ENCODE results near the gene TRMU.

Gene TRMU

GRCh38 chr22:46296257-46297150 is 39.0 kb upstream of the TRMU start, which contains the start of gene GTSE1:
GTSE1 (plus strand) TSS chr22:46296870; CDS start chr22:46297401, 531 bp downstream.
- peak; percentile 98 for ATAC-seq
- TF ChIP-seq ESRRG (CRISPR knock-in tag; IDR thresholded peaks at IDR 0.05) (no peak), PATZ1 (CRISPR knock-in tag; IDR thresholded peaks at IDR 0.05; ENCODE audit: borderline replicate concordance) (no peak), ZFP30 (CRISPR knock-in tag; IDR thresholded peaks at IDR 0.05) (no peak), CSRNP3 (CRISPR knock-in tag; IDR thresholded peaks at IDR 0.05) (no peak)

GRCh38 chr22:46297151-46297812 is 38.2 kb upstream of the TRMU start:
- ATAC-seq: peak; percentile 31

GRCh38 chr22:46299101-46299500 is 36.4 kb upstream of the TRMU start:
- no peak for TF ChIP-seq ZNF565 (CRISPR knock-in tag; conservative IDR thresholded peaks at IDR 0.05; ENCODE audit: low read depth)
- TF ChIP-seq ZNF70 (CRISPR knock-in tag; IDR thresholded peaks at IDR 0.05): no peak
- TF ChIP-seq ISL1 (CRISPR knock-in tag; IDR thresholded peaks at IDR 0.05): no peak
- no peak for TF ChIP-seq TOX (CRISPR knock-in tag; IDR thresholded peaks at IDR 0.05; ENCODE audit: borderline replicate concordance)
- no peak for TF ChIP-seq GLIS3 (CRISPR knock-in tag; IDR thresholded peaks at IDR 0.05)
- no peak for TF ChIP-seq SNAI2 (CRISPR knock-in tag; IDR thresholded peaks at IDR 0.05)
- no peak for TF ChIP-seq ZFP3 (CRISPR knock-in tag; IDR thresholded peaks at IDR 0.05)
- no peak for TF ChIP-seq RARB (CRISPR knock-in tag; IDR thresholded peaks at IDR 0.05)
- TF ChIP-seq ZC3H10 (CRISPR knock-in tag; IDR thresholded peaks at IDR 0.05): no peak
- no peak for TF ChIP-seq PATZ1 (CRISPR knock-in tag; IDR thresholded peaks at IDR 0.05; ENCODE audit: borderline replicate concordance)
- TF ChIP-seq ARNTL (CRISPR knock-in tag; IDR thresholded peaks at IDR 0.05; ENCODE audit: borderline replicate concordance, low read depth): no peak
- no peak for TF ChIP-seq ZNF8 (CRISPR knock-in tag; IDR thresholded peaks at IDR 0.05)
- no peak for TF ChIP-seq ZFP30 (CRISPR knock-in tag; IDR thresholded peaks at IDR 0.05)
- ATAC-seq: no peak

More at GRCh38 chr22:46297151-46297812, 38.2 kb upstream of the TRMU start:
- no peak for TF ChIP-seq OSR1 (CRISPR knock-in tag; IDR thresholded peaks at IDR 0.05)
- no peak for TF ChIP-seq CREB5 (CRISPR knock-in tag; IDR thresholded peaks at IDR 0.05; ENCODE audit: low read depth)
- no peak for TF ChIP-seq ZFP3 (CRISPR knock-in tag; IDR thresholded peaks at IDR 0.05)
- no peak for TF ChIP-seq TOX (CRISPR knock-in tag; IDR thresholded peaks at IDR 0.05; ENCODE audit: borderline replicate concordance)
- no peak for TF ChIP-seq BACH2 (CRISPR knock-in tag; IDR thresholded peaks at IDR 0.05; ENCODE audit: borderline replicate concordance)
- no peak for TF ChIP-seq PPARA (CRISPR knock-in tag; IDR thresholded peaks at IDR 0.05; ENCODE audit: borderline replicate concordance)
- TF ChIP-seq SNAI2 (CRISPR knock-in tag; IDR thresholded peaks at IDR 0.05): no peak
- no peak for TF ChIP-seq ARNTL (CRISPR knock-in tag; IDR thresholded peaks at IDR 0.05; ENCODE audit: borderline replicate concordance, low read depth)
- TF ChIP-seq ZNF8 (CRISPR knock-in tag; IDR thresholded peaks at IDR 0.05): no peak
- no peak for TF ChIP-seq ISL1 (CRISPR knock-in tag; IDR thresholded peaks at IDR 0.05)
- TF ChIP-seq ZNF565 (CRISPR knock-in tag; conservative IDR thresholded peaks at IDR 0.05; ENCODE audit: low read depth): no peak
- no peak for TF ChIP-seq ZFP30 (CRISPR knock-in tag; IDR thresholded peaks at IDR 0.05)
- no peak for TF ChIP-seq TCF4 (CRISPR knock-in tag; IDR thresholded peaks at IDR 0.05; ENCODE audit: borderline replicate concordance)
- no peak for TF ChIP-seq CSDC2 (CRISPR knock-in tag; IDR thresholded peaks at IDR 0.05)
- TF ChIP-seq ZC3H10 (CRISPR knock-in tag; IDR thresholded peaks at IDR 0.05): no peak
- TF ChIP-seq TSHZ2 (CRISPR knock-in tag; IDR thresholded peaks at IDR 0.05): no peak
